Measurements from ENCODE around the gene ADAMTS9. TPM values are rescaled to one million over a fixed set of nuclear protein-coding genes. Genes with fewer than 3 reads are reported as not detected.

ADAMTS9 gene
- total RNA-seq, 1 donor from 2014 or later, result 47.7 TPM

DNA sequence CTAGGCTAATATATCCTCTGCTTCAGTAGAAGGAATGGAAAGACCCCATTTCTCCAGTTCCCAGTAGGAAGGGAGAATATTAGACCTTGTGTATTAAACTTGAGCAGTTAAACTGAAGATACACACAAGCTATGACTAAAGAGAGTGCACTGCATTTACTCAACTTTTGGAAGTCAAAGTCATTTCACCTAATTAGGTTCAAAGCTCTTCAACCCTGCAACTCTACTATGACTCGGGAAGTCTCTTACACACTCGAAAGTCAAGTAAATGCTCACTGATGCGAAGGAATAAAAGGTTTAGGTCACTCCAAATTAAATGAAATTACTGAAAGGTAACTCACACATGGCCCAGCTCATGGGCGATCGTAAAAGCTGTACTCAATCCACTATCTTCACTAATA, 33.8 kb downstream of the ADAMTS9 start:
- Histone ChIP-seq H3K4me1 (peaks cover 40% of the 10 kb centered on the region), H3K4me3 (no peak overlapping the region), H3K9me3 (ENCODE audit: low read depth) (no peaks in the 10 kb centered on the region), H3F3A (ENCODE audit: low read depth) (peaks cover 28% of the 10 kb centered on the region), H3K9ac (no peak overlapping the region), H3K27ac (no peak overlapping the region), H4K20me1 (ENCODE audit: low read depth) (no peaks in the 10 kb centered on the region), H3K4me2 (no peak overlapping the region), H3K36me3 (peaks cover 6% of the 10 kb centered on the region), H3K79me2 (ENCODE audit: low read depth) (no peaks in the 10 kb centered on the region), H3K27me3 (no peaks in the 10 kb centered on the region), H2AFZ (replicated peaks) (no peak overlapping the region)
- Mint-ChIP-seq H3K4me3 (no peak overlapping the region), H3K4me1 (peaks cover 19% of the 10 kb centered on the region), H3K36me3 (peaks cover 53% of the 10 kb centered on the region), H3K27ac (no peak overlapping the region), H3K9me3 (no peaks in the 10 kb centered on the region), H3K27me3 (ENCODE audit: insufficient read depth, low read depth) (no peaks in the 10 kb centered on the region)
- TF ChIP-seq EZH2 (IDR thresholded peaks at IDR 0.05) (no peak), EZH2phosphoT487 (IDR thresholded peaks at IDR 0.05) (no peak)
- TF ChIP-seq, protein P1, sequence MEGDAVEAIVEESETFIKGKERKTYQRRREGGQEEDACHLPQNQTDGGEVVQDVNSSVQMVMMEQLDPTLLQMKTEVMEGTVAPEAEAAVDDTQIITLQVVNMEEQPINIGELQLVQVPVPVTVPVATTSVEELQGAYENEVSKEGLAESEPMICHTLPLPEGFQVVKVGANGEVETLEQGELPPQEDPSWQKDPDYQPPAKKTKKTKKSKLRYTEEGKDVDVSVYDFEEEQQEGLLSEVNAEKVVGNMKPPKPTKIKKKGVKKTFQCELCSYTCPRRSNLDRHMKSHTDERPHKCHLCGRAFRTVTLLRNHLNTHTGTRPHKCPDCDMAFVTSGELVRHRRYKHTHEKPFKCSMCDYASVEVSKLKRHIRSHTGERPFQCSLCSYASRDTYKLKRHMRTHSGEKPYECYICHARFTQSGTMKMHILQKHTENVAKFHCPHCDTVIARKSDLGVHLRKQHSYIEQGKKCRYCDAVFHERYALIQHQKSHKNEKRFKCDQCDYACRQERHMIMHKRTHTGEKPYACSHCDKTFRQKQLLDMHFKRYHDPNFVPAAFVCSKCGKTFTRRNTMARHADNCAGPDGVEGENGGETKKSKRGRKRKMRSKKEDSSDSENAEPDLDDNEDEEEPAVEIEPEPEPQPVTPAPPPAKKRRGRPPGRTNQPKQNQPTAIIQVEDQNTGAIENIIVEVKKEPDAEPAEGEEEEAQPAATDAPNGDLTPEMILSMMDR (IDR thresholded peaks at IDR 0.05), result no peak
- no peak for DNase-seq (ENCODE audit: low spot score)

- no peak overlapping the region for H2AFZ ChIP-seq (replicated peaks)
- H3K27me3 ChIP-seq, result no peaks in the 10 kb centered on the region
- Mint-ChIP-seq H3K9me3 (no peaks in the 10 kb centered on the region), H3K4me1 (peaks cover 15% of the 10 kb centered on the region), H3K4me3 (no peak overlapping the region), H3K36me3 (peaks cover 53% of the 10 kb centered on the region), H3K27me3 (ENCODE audit: insufficient read depth, low read depth) (no peaks in the 10 kb centered on the region), H3K27ac (no peak overlapping the region)
- peaks cover 6% of the 10 kb centered on the region for H3K36me3 ChIP-seq
- no peak overlapping the region for H3K27ac ChIP-seq
- no peak overlapping the region for H3K4me3 ChIP-seq
- H3K4me1 ChIP-seq, result peaks cover 36% of the 10 kb centered on the region
- no peaks in the 10 kb centered on the region for H3K79me2 ChIP-seq (ENCODE audit: low read depth)
- no peak overlapping the region for H3K4me2 ChIP-seq
- TF ChIP-seq EZH2 (IDR thresholded peaks at IDR 0.05) (no peak), EZH2phosphoT487 (IDR thresholded peaks at IDR 0.05) (no peak)
- TF ChIP-seq, protein P1 (IDR thresholded peaks at IDR 0.05), result no peak
- peaks cover 22% of the 10 kb centered on the region for H3F3A ChIP-seq (ENCODE audit: low read depth)
- no peaks in the 10 kb centered on the region for H4K20me1 ChIP-seq (ENCODE audit: low read depth)
- no peaks in the 10 kb centered on the region for H3K9me3 ChIP-seq (ENCODE audit: low read depth)
- no peak overlapping the region for H3K9ac ChIP-seq
- DNase-seq (ENCODE audit: low spot score), result no peak
Observed at GRCh38 chr3:64653101-64653500, 34.7 kb downstream of the ADAMTS9 start.

DNA sequence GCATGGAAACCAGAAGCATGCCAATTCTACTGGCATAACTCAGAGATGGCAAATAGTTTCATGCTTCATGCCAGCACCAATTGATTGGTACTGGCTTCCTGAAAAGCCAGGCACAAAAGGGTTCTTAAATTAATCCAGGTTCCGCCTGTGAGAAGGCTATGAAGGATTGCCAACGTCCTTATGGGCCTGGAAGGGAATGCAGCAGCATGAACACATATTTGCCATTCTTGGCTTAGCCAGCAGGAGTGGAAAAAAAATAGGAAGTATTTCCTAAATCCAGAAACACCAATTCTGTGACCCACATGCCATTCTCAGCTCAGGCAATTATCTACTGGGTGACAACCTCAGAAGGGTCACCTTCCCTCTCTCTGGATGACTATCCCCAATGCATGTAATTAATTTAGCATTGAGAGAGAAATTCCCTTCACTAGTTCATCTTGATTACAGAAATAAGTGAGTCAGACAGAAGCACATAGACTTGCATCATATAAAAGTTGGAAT, 36.0 kb downstream of the ADAMTS9 start:
- peaks cover 6% of the 10 kb centered on the region for H3K36me3 ChIP-seq
- H3K4me3 ChIP-seq, result no peak overlapping the region
- H2AFZ ChIP-seq (replicated peaks), result no peak overlapping the region
- no peaks in the 10 kb centered on the region for H4K20me1 ChIP-seq (ENCODE audit: low read depth)
- H3K4me1 ChIP-seq, result peaks cover 36% of the 10 kb centered on the region
- H3K27me3 ChIP-seq, result no peaks in the 10 kb centered on the region
- peaks cover 22% of the 10 kb centered on the region for H3F3A ChIP-seq (ENCODE audit: low read depth)
- no peak overlapping the region for H3K4me2 ChIP-seq
- no peaks in the 10 kb centered on the region for H3K79me2 ChIP-seq (ENCODE audit: low read depth)
- Mint-ChIP-seq H3K36me3 (peaks cover 61% of the 10 kb centered on the region), H3K27ac (no peak overlapping the region), H3K9me3 (no peaks in the 10 kb centered on the region), H3K27me3 (ENCODE audit: insufficient read depth, low read depth) (no peaks in the 10 kb centered on the region), H3K4me3 (no peak overlapping the region), H3K4me1 (peaks cover 19% of the 10 kb centered on the region)
- H3K27ac ChIP-seq, result no peak overlapping the region
- TF ChIP-seq, protein P1 (IDR thresholded peaks at IDR 0.05), result no peak
- TF ChIP-seq EZH2phosphoT487 (IDR thresholded peaks at IDR 0.05) (no peak), EZH2 (IDR thresholded peaks at IDR 0.05) (no peak)
- peak; percentile 42 for DNase-seq (ENCODE audit: low spot score)
- H3K9ac ChIP-seq, result no peak overlapping the region
- no peaks in the 10 kb centered on the region for H3K9me3 ChIP-seq (ENCODE audit: low read depth)

Measured in neural progenitor cell (in vitro differentiated cells).